Erythroblast (primary cell): ENCODE results near the gene CASS4.

ENCODE experiments used
- GATA1 ChIP-seq: IDR thresholded peaks from 2 replicates; pipeline ENCODE4 v1.6.1; 2011; ENCODE audit warnings: low read depth, mild to moderate bottlenecking, control low read depth, low read length, moderate library complexity
- POLR2A ChIP-seq: IDR thresholded peaks from 2 replicates; pipeline ENCODE4 v1.6.1; 2011; ENCODE audit warnings: mild to moderate bottlenecking, low read length

DNA sequence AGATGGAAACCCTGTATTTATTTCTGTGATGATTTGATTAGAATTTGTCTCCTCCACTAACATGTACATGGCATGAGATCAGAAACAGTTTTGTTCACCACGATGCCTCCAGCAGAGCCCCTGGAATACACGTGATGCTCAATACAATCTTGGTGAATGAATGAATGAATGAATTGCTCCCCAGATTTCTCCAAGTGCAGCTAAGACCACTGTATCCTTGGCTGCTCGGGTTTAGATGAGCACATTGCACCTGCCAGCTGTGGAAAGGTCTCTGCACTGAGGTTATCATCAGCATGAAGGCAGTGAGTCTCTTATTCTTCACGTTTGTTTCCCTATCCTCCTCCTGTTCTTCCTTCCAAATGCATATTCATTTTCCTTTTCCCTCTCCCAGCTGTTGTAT is 17.9 kb downstream of the CASS4 start:
- no peak for TF ChIP-seq POLR2A
- TF ChIP-seq GATA1: no peak
